ENCODE data around the gene RPS16. TPM values are rescaled to one million over a fixed set of nuclear protein-coding genes. Genes with fewer than 3 reads are reported as not detected.

RPS16 gene
- polyA plus RNA-seq, 3 donors: 1,189 to 1,428 (median 1,311) TPM

DNA sequence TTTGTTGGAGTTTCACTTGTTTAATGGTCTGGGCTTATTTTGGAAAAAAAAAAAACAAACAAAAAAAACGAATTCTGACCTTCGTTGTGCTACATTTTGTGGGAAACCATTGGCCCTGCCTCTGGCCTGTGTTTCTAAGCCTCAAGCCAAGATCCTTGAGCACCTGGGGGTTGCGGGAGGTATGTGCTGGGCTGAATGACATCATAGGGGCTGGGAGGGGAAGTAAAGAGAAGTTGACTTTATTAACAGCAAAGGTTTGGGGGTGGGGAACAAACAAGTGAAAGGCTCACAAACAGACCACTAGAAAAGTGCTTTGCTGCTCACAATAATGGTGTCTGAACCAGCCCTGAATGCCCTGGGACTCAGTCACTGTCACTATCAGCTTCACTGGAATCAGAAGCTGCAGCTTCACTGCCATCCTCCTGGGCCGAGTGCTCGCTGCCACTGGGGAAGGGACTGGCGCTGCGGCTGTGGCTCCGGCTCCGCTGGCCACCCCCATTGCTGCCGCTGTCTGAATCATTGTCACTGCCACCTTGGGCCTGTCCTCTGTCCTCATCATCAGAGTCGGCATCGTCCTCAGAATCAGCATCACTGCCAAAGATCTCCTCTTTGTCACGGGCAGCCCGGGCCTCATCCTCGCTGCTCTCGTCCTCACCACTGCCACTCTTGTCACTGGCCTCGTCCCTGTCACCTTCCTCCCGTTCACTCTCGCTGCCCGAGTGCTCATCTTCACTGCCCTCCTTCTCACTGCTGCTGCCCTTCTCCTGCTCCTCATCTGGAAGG, 49.9 kb downstream of the RPS16 start:
- no peak for DNase-seq (ENCODE audit: extremely low read depth in 1 of 11, low read depth in 9 of 11, low spot score in 4 of 11)

GRCh38 chr19:39384839-39385568, 50.7 kb downstream of the RPS16 start:
- DNase-seq (ENCODE audit: extremely low read depth in 1 of 11, low read depth in 9 of 11, low spot score in 4 of 11): no peak

Other genes starting within 250 kb of the RPS16 start
- 1 to 10 TPM; 1.3 to 4.5 (median 1.7) TPM for gene NCCRP1, start 239.0 kb downstream of the RPS16 start, polyA plus RNA-seq (ENCODE audit: insufficient read length in 3 of 3)
- not detected for gene SYCN, start 231.7 kb downstream of the RPS16 start, polyA plus RNA-seq (ENCODE audit: insufficient read length in 3 of 3)
- gene IFNL3, start 190.9 kb downstream of the RPS16 start, polyA plus RNA-seq (ENCODE audit: insufficient read length in 3 of 3): not detected
- gene IFNL4, start 187.1 kb downstream of the RPS16 start, polyA plus RNA-seq (ENCODE audit: insufficient read length in 3 of 3): under 1 TPM in 1 of 3 donors, not detected in 2; 0.11 TPM
- not detected for gene IFNL2, start 167.6 kb downstream of the RPS16 start, polyA plus RNA-seq (ENCODE audit: insufficient read length in 3 of 3)
- not detected for gene IFNL1, start 139.5 kb downstream of the RPS16 start, polyA plus RNA-seq (ENCODE audit: insufficient read length in 3 of 3)
- 1 to 10 TPM in 2 of 3 donors, under 1 TPM in 1; 0.92 to 2.8 (median 2.1) TPM for gene LRFN1, start 115.1 kb downstream of the RPS16 start, polyA plus RNA-seq (ENCODE audit: insufficient read length in 3 of 3)
- gene GMFG, start 99.9 kb downstream of the RPS16 start, polyA plus RNA-seq (ENCODE audit: insufficient read length in 3 of 3): 10 to 100 TPM; 16.3 to 32.9 (median 25.0) TPM
- gene SAMD4B, start 93.5 kb downstream of the RPS16 start, polyA plus RNA-seq (ENCODE audit: insufficient read length in 3 of 3): 100 to 1,000 TPM in 2 of 3 donors, 10 to 100 TPM in 1; 92.7 to 145 (median 122) TPM
- gene PAF1, start 44.8 kb downstream of the RPS16 start, polyA plus RNA-seq (ENCODE audit: insufficient read length in 3 of 3): 10 to 100 TPM; 67.2 to 70.8 (median 68.1) TPM
- 10 to 100 TPM; 38.9 to 46.7 (median 44.8) TPM for gene MED29, start 44.6 kb downstream of the RPS16 start, polyA plus RNA-seq (ENCODE audit: insufficient read length in 3 of 3)
- 10 to 100 TPM; 29.0 to 60.1 (median 58.5) TPM for gene ZFP36, start 29.1 kb downstream of the RPS16 start, polyA plus RNA-seq (ENCODE audit: insufficient read length in 3 of 3)
- 100 to 1,000 TPM in 1 of 3 donors, 10 to 100 TPM in 2; 73.7 to 118 (median 96.8) TPM for gene PLEKHG2, start 23.3 kb downstream of the RPS16 start, polyA plus RNA-seq (ENCODE audit: insufficient read length in 3 of 3)
- 100 to 1,000 TPM; 147 to 151 (median 147) TPM for gene SUPT5H, start 9.6 kb upstream of the RPS16 start, polyA plus RNA-seq (ENCODE audit: insufficient read length in 3 of 3)
- 10 to 100 TPM; 74.4 to 86.5 (median 77.2) TPM for gene TIMM50, start 44.9 kb upstream of the RPS16 start, polyA plus RNA-seq (ENCODE audit: insufficient read length in 3 of 3)
- gene DLL3, start 63.0 kb upstream of the RPS16 start, polyA plus RNA-seq (ENCODE audit: insufficient read length in 3 of 3): under 1 TPM; 0.35 to 0.70 (median 0.62) TPM
- 10 to 100 TPM in 1 of 3 donors, 1 to 10 TPM in 2; 6.8 to 12.1 (median 9.6) TPM for gene SELENOV, start 79.2 kb upstream of the RPS16 start, polyA plus RNA-seq (ENCODE audit: insufficient read length in 3 of 3)
- 1 to 10 TPM; 4.2 to 5.5 (median 4.4) TPM for gene EID2B, start 96.9 kb upstream of the RPS16 start, polyA plus RNA-seq (ENCODE audit: insufficient read length in 3 of 3)
- gene EID2, start 104.2 kb upstream of the RPS16 start, polyA plus RNA-seq (ENCODE audit: insufficient read length in 3 of 3): 10 to 100 TPM; 16.1 to 25.0 (median 23.2) TPM
- not detected for gene LGALS13, start 166.6 kb upstream of the RPS16 start, polyA plus RNA-seq (ENCODE audit: insufficient read length in 3 of 3)
- not detected for gene LGALS16, start 220.0 kb upstream of the RPS16 start, polyA plus RNA-seq (ENCODE audit: insufficient read length in 3 of 3)

Data from renal cortex interstitium (tissue), 11 donors.